Testis (tissue), 3 donors: ENCODE results near the gene MYCN. TPM values are rescaled to one million over a fixed set of nuclear protein-coding genes. Genes with fewer than 3 reads are reported as not detected.
A peak's percentile ranks its signal among the peaks of the same experiment; 100 is the strongest.

Experiments
- DNase-seq: peaks from one replicate; pipeline ENCODE4 v3.0.0-alpha.2; 2019
- H3K27ac ChIP-seq, 2 donors: fragments of 200-600 bp; sonication (generic); one replicate each; pipeline ENCODE4 v1.5.1; 2019
- H3K27me3 ChIP-seq: fragments of 200-600 bp; sonication (generic); one replicate; pipeline ENCODE4 v1.5.1; 2019
- H3K36me3 ChIP-seq: fragments of 200-600 bp; sonication (generic); one replicate; pipeline ENCODE4 v1.5.1; 2017; ENCODE audit warnings: low read depth; ENCODE audit errors: missing control alignments
- H3K4me1 ChIP-seq: fragments of 200-600 bp; sonication (generic); one replicate; pipeline ENCODE4 v1.5.1; 2019
- H3K4me3 ChIP-seq, 2 donors: fragments of 200-600 bp; sonication (generic); one replicate each; pipeline ENCODE4 v1.5.1; 2017 to 2019
- H3K9me3 ChIP-seq: fragments of 200-600 bp; sonication (generic); one replicate; pipeline ENCODE4 v1.5.1; 2017
- POLR2A ChIP-seq: fragments of 450-650 bp; IDR thresholded peaks from one replicate; pipeline ENCODE4 v1.6.1; 2017; ENCODE audit warnings: antibody characterized with exemption, mild to moderate bottlenecking, moderate library complexity
- WGBS, 2 donors: methylation state at CpG; one replicate each; pipeline ENCODE4 v1.1.5; 2018; 5-methylcytosine and 5-hydroxymethylcytosine counted together
- intact Hi-C: fragments of 100-400 bp; cut with DNase I; formaldehyde crosslinking; loops from one replicate; pipeline ENCODE4 v1.15.1; 2023; ENCODE audit warnings: low total_unique reads
- polyA plus RNA-seq: library from polyadenylated mRNA; stranded (reverse); fragments of 350-450 nt; fragmentation: Illumina TruSeq; extraction: RNeasy Lipid Tissue Mini Kit (QIAGEN cat#74804); gene quantifications from one replicate; pipeline ENCODE4 v1.2.3, GENCODE V29; 2014; ENCODE audit warnings: low read depth, low replicate concordance; ENCODE audit not compliant: insufficient read depth
- total RNA-seq, 2 donors: library from RNA; depleted of rRNA; stranded (reverse); fragments of >200 nt; gene quantifications; one replicate each; pipeline ENCODE4 v1.2.3, GENCODE V29; 2016
- TF ChIP-seq, protein P1 (sequence below), 3 experiments: fragments of 450-650 bp in 2 of 3; fragments of 200-600 bp in 1 of 3; sonication (generic) in 1 of 3; IDR thresholded peaks; one replicate each; pipeline ENCODE4 v1.5.1; 2016 to 2019; ENCODE audit warnings: antibody characterized with exemption in 3 of 3, mild to moderate bottlenecking in 2 of 3, moderate library complexity in 1 of 3

Gene MYCN
- total and polyA plus RNA-seq, 3 donors from 2014 or later, result 6.9 to 8.1 (median 6.9) TPM

DNA sequence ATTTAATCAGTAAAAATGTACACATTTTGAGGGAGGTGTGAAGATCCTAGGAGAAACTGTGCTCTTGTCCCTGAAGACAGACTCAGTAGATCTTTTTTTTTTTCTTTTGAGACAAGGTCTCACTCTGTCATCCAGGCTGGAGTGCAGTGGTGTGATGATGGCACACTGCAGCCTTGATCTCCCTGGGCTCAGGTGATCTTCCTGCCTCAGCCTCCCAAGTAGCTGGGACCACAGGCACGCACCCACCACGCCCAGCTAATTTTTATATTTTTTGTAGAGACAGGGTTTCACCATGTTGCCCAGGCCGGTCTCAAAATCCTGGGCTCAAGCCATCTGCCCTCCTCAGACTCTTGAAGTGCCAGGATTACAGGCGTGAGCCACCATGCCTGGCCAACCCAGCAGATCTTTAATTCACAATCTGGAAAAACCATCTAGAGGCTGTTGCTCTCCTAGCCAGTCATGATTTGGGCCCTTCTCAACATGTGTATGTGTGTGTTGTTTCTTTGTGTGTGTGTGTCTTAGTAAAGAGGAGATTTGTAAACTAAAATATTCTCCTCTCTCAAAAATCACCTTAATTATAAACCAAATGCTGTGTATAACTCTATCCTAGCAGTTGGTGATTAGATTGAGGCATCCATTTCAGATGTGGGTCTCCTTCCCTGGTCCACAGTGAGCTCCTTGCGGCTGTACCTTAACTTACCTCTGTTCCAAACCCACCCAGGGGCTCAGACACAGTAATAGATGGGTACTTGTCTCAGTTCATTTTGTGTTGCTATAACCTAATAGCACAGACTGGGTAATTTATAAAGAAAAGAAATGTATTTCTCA, 3.9 kb upstream of the MYCN start:
- intact Hi-C loops, result loop anchor here (10.0 kb wide), 1 partner anchor 668 kb away; no protein-coding TSS in a partner anchor
- no peak for TF ChIP-seq POLR2A
- TF ChIP-seq, protein P1, sequence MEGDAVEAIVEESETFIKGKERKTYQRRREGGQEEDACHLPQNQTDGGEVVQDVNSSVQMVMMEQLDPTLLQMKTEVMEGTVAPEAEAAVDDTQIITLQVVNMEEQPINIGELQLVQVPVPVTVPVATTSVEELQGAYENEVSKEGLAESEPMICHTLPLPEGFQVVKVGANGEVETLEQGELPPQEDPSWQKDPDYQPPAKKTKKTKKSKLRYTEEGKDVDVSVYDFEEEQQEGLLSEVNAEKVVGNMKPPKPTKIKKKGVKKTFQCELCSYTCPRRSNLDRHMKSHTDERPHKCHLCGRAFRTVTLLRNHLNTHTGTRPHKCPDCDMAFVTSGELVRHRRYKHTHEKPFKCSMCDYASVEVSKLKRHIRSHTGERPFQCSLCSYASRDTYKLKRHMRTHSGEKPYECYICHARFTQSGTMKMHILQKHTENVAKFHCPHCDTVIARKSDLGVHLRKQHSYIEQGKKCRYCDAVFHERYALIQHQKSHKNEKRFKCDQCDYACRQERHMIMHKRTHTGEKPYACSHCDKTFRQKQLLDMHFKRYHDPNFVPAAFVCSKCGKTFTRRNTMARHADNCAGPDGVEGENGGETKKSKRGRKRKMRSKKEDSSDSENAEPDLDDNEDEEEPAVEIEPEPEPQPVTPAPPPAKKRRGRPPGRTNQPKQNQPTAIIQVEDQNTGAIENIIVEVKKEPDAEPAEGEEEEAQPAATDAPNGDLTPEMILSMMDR (IDR thresholded peaks at IDR 0.05), result no peak
- WGBS, 2 donors, result 95 to 96% methylated on average over 5 of the region's 5 CpGs

DNA sequence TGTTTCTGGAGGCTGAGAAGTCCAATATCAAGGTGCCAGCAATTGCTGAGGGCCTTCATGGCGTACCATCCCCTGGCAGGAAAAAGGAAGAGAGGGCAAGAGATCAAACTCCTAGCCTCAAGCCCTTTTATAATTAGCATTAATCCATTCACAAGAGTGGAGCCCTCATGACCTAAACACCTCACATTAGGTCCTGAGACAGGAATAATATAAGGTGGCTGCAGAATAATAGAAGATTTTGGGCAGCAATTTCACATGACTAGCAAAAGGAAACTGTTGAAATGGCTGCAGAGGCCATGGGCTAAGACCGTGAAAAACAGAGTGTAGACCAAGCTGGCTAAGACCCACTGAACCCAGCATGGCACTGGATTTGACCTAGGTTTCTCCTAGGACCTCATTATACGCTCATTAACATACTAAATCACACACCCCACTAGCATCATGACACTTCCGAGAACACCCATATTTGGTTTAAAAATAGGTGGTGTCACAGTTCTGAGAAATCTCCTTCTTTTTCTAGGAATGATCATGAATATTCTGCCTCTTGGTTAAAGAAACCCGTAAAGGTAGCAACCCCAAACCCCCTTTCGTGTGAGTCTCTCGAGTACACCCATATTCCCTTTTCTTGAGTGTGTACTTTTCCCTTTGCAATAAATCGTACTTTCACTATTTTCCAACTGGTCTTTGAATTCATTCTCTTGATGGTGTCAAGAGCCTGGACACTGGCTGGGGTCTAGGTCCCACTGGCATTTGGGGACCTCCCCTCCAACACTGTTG, 3.1 kb upstream of the MYCN start:
- TF ChIP-seq POLR2A, result no peak
- TF ChIP-seq, protein P1 (IDR thresholded peaks at IDR 0.05), result no peak
- Histone ChIP-seq H3K4me3 (no peak overlapping the region), H3K27ac (no peak overlapping the region), H3K9me3 (no peaks in the 10 kb centered on the region), H3K27me3 (no peaks in the 10 kb centered on the region), H3K36me3 (no peaks in the 10 kb centered on the region), H3K4me1 (peaks cover 27% of the 10 kb centered on the region)
- no peak for DNase-seq
- intact Hi-C loops, result loop anchor here (10.0 kb wide), 1 partner anchor 668 kb away; no protein-coding TSS in a partner anchor
- 88 to 96% methylated on average over 8 of the region's 8 CpGs for WGBS, 2 donors

More for the DNA sequence above, 3.9 kb upstream of the MYCN start:
- DNase-seq, result no peak
- Histone ChIP-seq H3K27ac (no peak overlapping the region), H3K4me1 (peaks cover 20% of the 10 kb centered on the region), H3K27me3 (no peaks in the 10 kb centered on the region), H3K36me3 (no peaks in the 10 kb centered on the region), H3K4me3 (no peak overlapping the region), H3K9me3 (no peaks in the 10 kb centered on the region)

DNA sequence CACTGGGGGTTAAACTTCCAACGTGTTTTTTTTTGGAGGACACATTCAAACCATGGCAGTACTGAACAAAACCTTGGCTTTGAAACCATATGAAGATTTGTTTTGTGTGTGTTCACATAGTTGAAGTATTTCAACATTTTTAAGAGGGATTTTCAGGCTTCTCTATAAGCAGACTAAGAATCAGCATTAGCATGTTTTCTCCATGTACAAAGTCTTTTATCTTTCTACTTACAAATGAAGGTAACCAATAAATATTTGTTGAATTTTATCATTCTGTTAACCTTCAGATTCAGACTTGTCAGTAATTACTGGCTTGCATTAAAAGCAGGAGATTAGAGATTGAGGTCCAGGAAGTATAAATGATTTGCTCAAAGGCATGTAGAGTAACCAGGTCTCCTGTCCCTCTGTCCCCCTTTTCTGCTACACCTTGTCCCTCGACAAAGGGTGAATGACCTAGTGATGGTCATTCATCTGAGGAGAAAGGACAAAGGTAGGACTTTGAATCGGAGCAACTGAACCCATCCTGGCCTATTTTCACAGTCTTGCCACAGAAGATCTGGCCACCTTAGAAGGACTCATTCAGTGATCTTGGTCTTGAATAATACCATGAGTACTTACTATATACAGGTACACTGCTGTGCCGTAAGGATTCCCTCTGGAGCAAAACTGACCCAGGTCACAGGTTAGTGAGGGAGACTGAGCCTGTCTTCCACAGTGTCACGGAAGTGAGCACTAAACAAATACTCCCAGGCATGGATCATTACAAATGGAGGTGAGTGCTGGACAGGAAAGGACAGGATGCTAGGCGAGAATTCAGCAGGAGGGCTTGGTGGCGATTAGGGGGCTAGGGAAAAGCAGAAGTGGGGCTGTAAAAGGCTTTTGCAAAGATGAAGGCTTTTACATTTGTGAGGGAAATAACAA, 2.2 kb upstream of the MYCN start:
- WGBS, 2 donors, result 88 to 91% methylated on average over 7 of the region's 7 CpGs
- H3K27me3 ChIP-seq, result no peaks in the 10 kb centered on the region
- no peak overlapping the region for H3K4me3 ChIP-seq
- TF ChIP-seq, protein P1 (IDR thresholded peaks at IDR 0.05), result no peak
- no peak for TF ChIP-seq POLR2A
- DNase-seq, result no peak
- H3K36me3 ChIP-seq, result no peaks in the 10 kb centered on the region
- H3K27ac ChIP-seq, result no peak overlapping the region
- peaks cover 31% of the 10 kb centered on the region for H3K4me1 ChIP-seq
- intact Hi-C loops, result loop anchor here (10.0 kb wide), 1 partner anchor 667 kb away; no protein-coding TSS in a partner anchor
- no peaks in the 10 kb centered on the region for H3K9me3 ChIP-seq

DNA sequence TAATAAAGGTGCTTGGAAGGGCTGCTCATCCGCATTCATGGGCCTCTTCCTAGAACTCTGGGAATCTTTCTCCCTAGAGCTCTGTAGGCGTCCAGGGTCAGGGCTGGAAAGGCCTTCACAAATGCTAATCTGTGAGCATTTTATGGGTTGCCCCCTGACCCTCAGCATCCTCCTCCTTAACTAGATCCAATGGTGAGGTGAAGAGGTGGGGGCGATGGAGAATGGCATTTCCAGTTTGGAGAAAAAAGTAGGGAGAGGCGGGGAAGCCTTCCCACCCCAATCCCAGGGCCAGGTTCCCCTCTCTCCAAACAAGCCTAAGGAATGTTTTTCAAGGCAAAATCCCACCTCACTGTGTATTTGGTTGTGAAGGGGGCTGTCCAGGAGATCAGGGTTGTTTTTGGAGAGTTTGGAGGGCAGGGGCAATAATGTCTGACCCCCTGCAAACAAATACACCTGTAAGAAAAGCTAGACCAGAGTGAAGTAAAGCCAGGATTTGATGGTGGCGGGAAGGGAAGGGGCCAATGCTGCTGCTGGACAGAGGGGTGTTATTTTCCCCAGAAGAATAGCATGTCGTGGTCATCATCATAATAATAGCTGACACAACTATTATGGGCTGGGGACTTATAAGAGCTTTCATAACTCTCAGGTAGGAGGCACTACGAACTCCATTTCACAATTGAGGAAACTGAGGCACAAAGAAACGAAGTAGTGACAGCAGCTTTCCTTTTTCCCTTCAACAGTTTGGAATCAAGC, 1.4 kb upstream of the MYCN start:
- TF ChIP-seq, protein P1 (IDR thresholded peaks at IDR 0.05), result no peak
- no peak for TF ChIP-seq POLR2A
- no peak for DNase-seq
- Histone ChIP-seq H3K27ac (no peak overlapping the region), H3K4me1 (peaks cover 39% of the 10 kb centered on the region), H3K4me3 (peak overlapping the region in 1 of 2 donors; percentile 62), H3K27me3 (no peaks in the 10 kb centered on the region), H3K36me3 (no peaks in the 10 kb centered on the region), H3K9me3 (no peaks in the 10 kb centered on the region)
- intact Hi-C loops, result loop anchor here (10.0 kb wide), 1 partner anchor 666 kb away; no protein-coding TSS in a partner anchor
- 59 to 71% methylated on average over 8 of the region's 8 CpGs for WGBS, 2 donors
